ENCODE data around the gene FOCAD.

Gene FOCAD

DNA sequence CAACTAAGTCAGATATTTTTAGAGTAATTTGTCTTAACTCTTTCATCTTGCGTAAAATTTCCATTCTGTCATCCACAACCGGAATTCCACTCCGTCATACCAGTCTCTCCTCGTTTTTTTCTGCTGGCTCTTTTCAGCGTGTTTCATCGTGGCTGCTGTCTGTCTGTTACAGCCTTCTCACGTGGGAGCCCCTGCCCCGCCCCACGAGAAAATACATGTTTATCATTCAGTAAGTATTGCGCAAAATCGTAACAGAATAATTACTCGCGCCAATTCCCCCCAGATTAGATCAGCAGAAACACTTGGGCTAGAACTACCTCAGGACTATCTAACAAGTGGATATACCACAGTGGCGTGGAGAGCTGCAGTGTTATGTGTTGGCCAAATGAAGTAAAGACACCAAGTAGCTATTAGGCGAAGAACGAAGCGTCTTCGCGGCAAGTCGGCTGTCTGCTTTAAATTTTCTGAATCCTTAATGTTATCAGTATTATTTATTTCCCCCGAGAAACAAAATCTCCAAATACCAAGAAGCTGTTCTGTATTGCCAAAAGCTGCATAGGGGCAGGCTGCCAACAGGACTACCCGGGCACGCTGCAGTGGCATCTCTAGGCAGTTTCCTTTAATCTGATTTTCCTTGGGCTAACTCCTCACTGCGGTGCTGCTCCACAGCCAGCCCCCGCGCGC is 566 bp upstream of the FOCAD start:
- H3K4me1 ChIP-seq (ENCODE audit: control insufficient read depth, low read depth, low read length): peaks cover 4% of the 10 kb centered on the region
- H2BK120ac ChIP-seq (ENCODE audit: low read depth, low read length): no peak overlapping the region
- H3K56ac ChIP-seq (ENCODE audit: low read length): peak overlapping the region; percentile 91
- no peak overlapping the region for H4K8ac ChIP-seq (ENCODE audit: low read depth, low read length)
- H3K4ac ChIP-seq (ENCODE audit: low read depth, low read length): no peak overlapping the region
- peaks cover 9% of the 10 kb centered on the region for H3K79me1 ChIP-seq (ENCODE audit: low read length)
- no peak overlapping the region for H2BK15ac ChIP-seq (replicated peaks; ENCODE audit: low read depth)
- H3K79me2 ChIP-seq (ENCODE audit: control insufficient read depth, insufficient read depth, low read length): peaks cover 8% of the 10 kb centered on the region
- H3K4me3 ChIP-seq (ENCODE audit: low read length): peak overlapping the region; percentile 70
- DNase-seq: peak; percentile 63
- H3K9ac ChIP-seq (ENCODE audit: low read length): peak overlapping the region; percentile 77
- H3K27me3 ChIP-seq (ENCODE audit: insufficient read depth, low read length, poor library complexity): no peaks in the 10 kb centered on the region
- peak overlapping the region; percentile 51 for H3K18ac ChIP-seq (ENCODE audit: low read length)
- H3K36me3 ChIP-seq (ENCODE audit: control insufficient read depth, insufficient read depth, low read length): no peaks in the 10 kb centered on the region
- no peak overlapping the region for H4K5ac ChIP-seq (ENCODE audit: low read length)
- no CpG with 5 or more reads among the region's 27 CpGs for WGBS (ENCODE audit: extremely low coverage, insufficient coverage, low lambda C conversion rate)
- H3K27ac ChIP-seq (ENCODE audit: low read depth, low read length): no peak overlapping the region
- no peak overlapping the region for H2BK5ac ChIP-seq (ENCODE audit: low read length)
- no peak overlapping the region for H2AK5ac ChIP-seq (ENCODE audit: low read length)
- H3K23ac ChIP-seq (ENCODE audit: low read length): no peak overlapping the region
- peak overlapping the region; percentile 84 for H3K4me2 ChIP-seq (ENCODE audit: low read length)

GRCh38 chr9:20684875-20685696 is 1.0 kb downstream of the FOCAD start:
- Histone ChIP-seq H3K79me2 (ENCODE audit: control insufficient read depth, insufficient read depth, low read length) (peaks cover 14% of the 10 kb centered on the region), H2BK120ac (ENCODE audit: low read depth, low read length) (no peak overlapping the region), H3K4me2 (ENCODE audit: low read length) (peak overlapping the region; percentile 85), H3K4me1 (ENCODE audit: control insufficient read depth, low read depth, low read length) (peaks cover 4% of the 10 kb centered on the region), H3K27ac (ENCODE audit: low read depth, low read length) (peak overlapping the region; percentile 82), H2AK5ac (ENCODE audit: low read length) (peak overlapping the region; percentile 87), H2BK5ac (ENCODE audit: low read length) (peak overlapping the region; percentile 20), H3K18ac (ENCODE audit: low read length) (no peak overlapping the region), H3K79me1 (ENCODE audit: low read length) (peaks cover 15% of the 10 kb centered on the region), H3K4me3 (ENCODE audit: low read length) (peak overlapping the region; percentile 77), H3K23ac (ENCODE audit: low read length) (no peak overlapping the region), H3K56ac (ENCODE audit: low read length) (peak overlapping the region; percentile 96), H3K4ac (ENCODE audit: low read depth, low read length) (no peak overlapping the region), H2BK15ac (replicated peaks; ENCODE audit: low read depth) (no peak overlapping the region), H3K9ac (ENCODE audit: low read length) (peak overlapping the region; percentile 93), H4K8ac (ENCODE audit: low read depth, low read length) (no peak overlapping the region), H4K5ac (ENCODE audit: low read length) (no peak overlapping the region), H3K27me3 (ENCODE audit: insufficient read depth, low read length, poor library complexity) (no peaks in the 10 kb centered on the region), H3K36me3 (ENCODE audit: control insufficient read depth, insufficient read depth, low read length) (no peaks in the 10 kb centered on the region)
- WGBS (ENCODE audit: extremely low coverage, insufficient coverage, low lambda C conversion rate): no CpG with 5 or more reads among the region's 10 CpGs
- DNase-seq: no peak

GRCh38 chr9:20685769-20686168 is 1.7 kb downstream of the FOCAD start:
- no peak overlapping the region for H4K5ac ChIP-seq (ENCODE audit: low read length)
- no peaks in the 10 kb centered on the region for H3K36me3 ChIP-seq (ENCODE audit: control insufficient read depth, insufficient read depth, low read length)
- no peak overlapping the region for H3K27ac ChIP-seq (ENCODE audit: low read depth, low read length)
- peaks cover 18% of the 10 kb centered on the region for H3K79me2 ChIP-seq (ENCODE audit: control insufficient read depth, insufficient read depth, low read length)
- H3K4me2 ChIP-seq (ENCODE audit: low read length): no peak overlapping the region
- H3K23ac ChIP-seq (ENCODE audit: low read length): no peak overlapping the region
- no peak overlapping the region for H2BK5ac ChIP-seq (ENCODE audit: low read length)
- peaks cover 18% of the 10 kb centered on the region for H3K79me1 ChIP-seq (ENCODE audit: low read length)
- H2BK120ac ChIP-seq (ENCODE audit: low read depth, low read length): no peak overlapping the region
- H4K8ac ChIP-seq (ENCODE audit: low read depth, low read length): no peak overlapping the region
- H3K4me3 ChIP-seq (ENCODE audit: low read length): no peak overlapping the region
- WGBS (ENCODE audit: extremely low coverage, insufficient coverage, low lambda C conversion rate): no CpG with 5 or more reads among the region's 8 CpGs
- no peak overlapping the region for H3K4ac ChIP-seq (ENCODE audit: low read depth, low read length)
- peaks cover 4% of the 10 kb centered on the region for H3K4me1 ChIP-seq (ENCODE audit: control insufficient read depth, low read depth, low read length)
- H3K9ac ChIP-seq (ENCODE audit: low read length): no peak overlapping the region
- no peak overlapping the region for H2AK5ac ChIP-seq (ENCODE audit: low read length)
- no peaks in the 10 kb centered on the region for H3K27me3 ChIP-seq (ENCODE audit: insufficient read depth, low read length, poor library complexity)
- H2BK15ac ChIP-seq (replicated peaks; ENCODE audit: low read depth): no peak overlapping the region
- H3K56ac ChIP-seq (ENCODE audit: low read length): no peak overlapping the region
- H3K18ac ChIP-seq (ENCODE audit: low read length): no peak overlapping the region
- no peak for DNase-seq

- no peak overlapping the region for H2AK5ac ChIP-seq (ENCODE audit: low read length)
- H3K79me1 ChIP-seq (ENCODE audit: low read length): peaks cover 23% of the 10 kb centered on the region
- no peak overlapping the region for H2BK5ac ChIP-seq (ENCODE audit: low read length)
- H3K4me1 ChIP-seq (ENCODE audit: control insufficient read depth, low read depth, low read length): peaks cover 8% of the 10 kb centered on the region
- H3K56ac ChIP-seq (ENCODE audit: low read length): no peak overlapping the region
- H4K5ac ChIP-seq (ENCODE audit: low read length): no peak overlapping the region
- no peak overlapping the region for H3K27ac ChIP-seq (ENCODE audit: low read depth, low read length)
- H3K9ac ChIP-seq (ENCODE audit: low read length): no peak overlapping the region
- no peak overlapping the region for H3K23ac ChIP-seq (ENCODE audit: low read length)
- H4K8ac ChIP-seq (ENCODE audit: low read depth, low read length): no peak overlapping the region
- no CpG with 5 or more reads among the region's 2 CpGs for WGBS (ENCODE audit: extremely low coverage, insufficient coverage, low lambda C conversion rate)
- H2BK120ac ChIP-seq (ENCODE audit: low read depth, low read length): no peak overlapping the region
- DNase-seq: peak; percentile 52
- H3K36me3 ChIP-seq (ENCODE audit: control insufficient read depth, insufficient read depth, low read length): no peaks in the 10 kb centered on the region
- H3K27me3 ChIP-seq (ENCODE audit: insufficient read depth, low read length, poor library complexity): no peaks in the 10 kb centered on the region
- H3K4me3 ChIP-seq (ENCODE audit: low read length): no peak overlapping the region
- no peak overlapping the region for H3K4ac ChIP-seq (ENCODE audit: low read depth, low read length)
- no peak overlapping the region for H2BK15ac ChIP-seq (replicated peaks; ENCODE audit: low read depth)
- H3K4me2 ChIP-seq (ENCODE audit: low read length): no peak overlapping the region
- peaks cover 24% of the 10 kb centered on the region for H3K79me2 ChIP-seq (ENCODE audit: control insufficient read depth, insufficient read depth, low read length)
- no peak overlapping the region for H3K18ac ChIP-seq (ENCODE audit: low read length)
Observed at GRCh38 chr9:20689833-20690232, 5.8 kb downstream of the FOCAD start.

- peak; percentile 63 for DNase-seq
- Histone ChIP-seq H2AK5ac (ENCODE audit: low read length) (no peak overlapping the region), H3K4ac (ENCODE audit: low read depth, low read length) (no peak overlapping the region), H2BK15ac (replicated peaks; ENCODE audit: low read depth) (no peak overlapping the region), H3K79me2 (ENCODE audit: control insufficient read depth, insufficient read depth, low read length) (peaks cover 21% of the 10 kb centered on the region), H3K18ac (ENCODE audit: low read length) (no peak overlapping the region), H4K8ac (ENCODE audit: low read depth, low read length) (no peak overlapping the region), H3K27me3 (ENCODE audit: insufficient read depth, low read length, poor library complexity) (no peaks in the 10 kb centered on the region), H2BK120ac (ENCODE audit: low read depth, low read length) (no peak overlapping the region), H3K4me3 (ENCODE audit: low read length) (no peak overlapping the region), H3K23ac (ENCODE audit: low read length) (no peak overlapping the region), H3K4me2 (ENCODE audit: low read length) (no peak overlapping the region), H4K5ac (ENCODE audit: low read length) (no peak overlapping the region), H3K9ac (ENCODE audit: low read length) (no peak overlapping the region), H2BK5ac (ENCODE audit: low read length) (no peak overlapping the region), H3K56ac (ENCODE audit: low read length) (no peak overlapping the region), H3K27ac (ENCODE audit: low read depth, low read length) (no peak overlapping the region), H3K36me3 (ENCODE audit: control insufficient read depth, insufficient read depth, low read length) (no peaks in the 10 kb centered on the region), H3K79me1 (ENCODE audit: low read length) (peaks cover 22% of the 10 kb centered on the region), H3K4me1 (ENCODE audit: control insufficient read depth, low read depth, low read length) (peaks cover 7% of the 10 kb centered on the region)
- WGBS (ENCODE audit: extremely low coverage, insufficient coverage, low lambda C conversion rate): no CpG with 5 or more reads among the region's 5 CpGs
Observed at GRCh38 chr9:20692554-20692953, 8.5 kb downstream of the FOCAD start.
